ENCODE results near the gene MGST1. TPM values are rescaled to one million over a fixed set of nuclear protein-coding genes. Genes with fewer than 3 reads are reported as not detected.

The MGST1 gene
- total and polyA plus RNA-seq, 4 donors = 84.6 to 2,615 (median 1,043) TPM

- Histone ChIP-seq H3K36me3 (ENCODE audit: control insufficient read depth in 4 of 4, insufficient read depth in 3 of 4, low read depth in 1 of 4, low read length in 3 of 4) (no peaks in the 10 kb centered on the region), H3K9me3 (ENCODE audit: control insufficient read depth in 4 of 4, low read length in 3 of 4) (no peaks in the 10 kb centered on the region), H3K9ac (ENCODE audit: low read depth in 1 of 2, low read length in 2 of 2) (no peak overlapping the region), H3K27ac (ENCODE audit: low read depth in 1 of 2, low read length in 2 of 2) (no peak overlapping the region), H3K4me3 (ENCODE audit: low read depth in 1 of 3, low read length in 3 of 3) (no peak overlapping the region), H3K27me3 (ENCODE audit: control insufficient read depth in 4 of 4, insufficient read depth in 4 of 4, low read length in 3 of 4) (no peaks in the 10 kb centered on the region), H3K4me1 (ENCODE audit: control insufficient read depth in 4 of 4, insufficient read depth in 4 of 4, low read length in 3 of 4) (peaks cover 1 to 14% (median 12%) of the 10 kb centered on the region in 4 donors)
- TF ChIP-seq FOXA2 (IDR thresholded peaks at IDR 0.05) (peak; percentile 77), HNF4G (IDR thresholded peaks at IDR 0.05) (peak; percentile 92), RXRA (IDR thresholded peaks at IDR 0.05) (peak; percentile 76 to 83), JUND (IDR thresholded peaks at IDR 0.05) (peak; percentile 80 to 87), RAD21 (IDR thresholded peaks at IDR 0.05) (peak; percentile 89 to 92), ATF3 (IDR thresholded peaks at IDR 0.05) (peak; percentile 72), ZBTB33 (IDR thresholded peaks at IDR 0.05) (peak; percentile 43), FOXA1 (IDR thresholded peaks at IDR 0.05) (peak; percentile 41), CTCF (IDR thresholded peaks at IDR 0.05; ENCODE audit: low read depth, low read length, missing input control) (peak; percentile 56), SP1 (IDR thresholded peaks at IDR 0.05) (peak; percentile 88), TAF1 (conservative IDR thresholded peaks at IDR 0.05) (no peak), GABPA (IDR thresholded peaks at IDR 0.05 in 1 of 2, conservative IDR thresholded peaks at IDR 0.05 in 1 of 2) (peak in 1 of 2 donors; percentile 36), EGR1 (IDR thresholded peaks at IDR 0.05; ENCODE audit: low read depth in 2 of 2) (no peak), HNF4A (conservative IDR thresholded peaks at IDR 0.05) (peak; percentile 97 to 98), MAX (IDR thresholded peaks at IDR 0.05) (peak; percentile 60), NR2F2 (IDR thresholded peaks at IDR 0.05) (no peak), YY1 (IDR thresholded peaks at IDR 0.05) (peak; percentile 54), REST (IDR thresholded peaks at IDR 0.05) (peak; percentile 20)
- 20% methylated on average over 13 of the region's 13 CpGs for WGBS
- DNase-seq (ENCODE audit: low spot score) = no peak
Measured at GRCh38 chr12:16385782-16386646, 38.6 kb downstream of the MGST1 start.
